Ishikawa (cell line): ENCODE data around the gene CERK.

Source experiments
- CEBPB ChIP-seq: IDR thresholded peaks from 2 replicates; pipeline ENCODE4 v1.6.1; 2012
- CREB1 ChIP-seq: IDR thresholded peaks from 2 replicates; pipeline ENCODE4 v1.6.1; 2012; ENCODE audit warnings: low read depth
- EGR1 ChIP-seq: IDR thresholded peaks from 2 replicates; pipeline ENCODE4 v1.6.1; 2012
- EP300 ChIP-seq: IDR thresholded peaks from 2 replicates; pipeline ENCODE4 v1.6.1; 2012; ENCODE audit warnings: borderline replicate concordance
- FOXM1 ChIP-seq: IDR thresholded peaks from 2 replicates; pipeline ENCODE4 v1.6.1; 2012; ENCODE audit warnings: low read depth, borderline replicate concordance
- NFIC ChIP-seq: IDR thresholded peaks from 2 replicates; pipeline ENCODE4 v1.6.1; 2012
- RAD21 ChIP-seq: IDR thresholded peaks from 2 replicates; pipeline ENCODE4 v1.6.1; 2012; ENCODE audit warnings: low read depth
- REST ChIP-seq: IDR thresholded peaks from 2 replicates; pipeline ENCODE4 v1.6.1; 2012; ENCODE audit warnings: low read depth, mild to moderate bottlenecking
- TAF1 ChIP-seq: IDR thresholded peaks from 2 replicates; pipeline ENCODE4 v1.6.1; 2012; ENCODE audit warnings: low read depth, mild to moderate bottlenecking
- TCF12 ChIP-seq: IDR thresholded peaks from 2 replicates; pipeline ENCODE4 v1.6.1; 2012; ENCODE audit warnings: low read depth
- TEAD4 ChIP-seq: IDR thresholded peaks from 2 replicates; pipeline ENCODE4 v1.6.1; 2012
- USF1 ChIP-seq: IDR thresholded peaks from 2 replicates; pipeline ENCODE4 v1.6.1; 2012
- YY1 ChIP-seq: IDR thresholded peaks from 2 replicates; pipeline ENCODE4 v1.6.1; 2012; ENCODE audit warnings: low read depth
- ZBTB7A ChIP-seq: IDR thresholded peaks from 2 replicates; pipeline ENCODE4 v1.6.1; 2012; ENCODE audit warnings: low read depth
- TF ChIP-seq, protein P1 (sequence below): IDR thresholded peaks from 2 replicates; pipeline ENCODE4 v1.6.1; 2012

The CERK gene

GRCh38 chr22:46699091-46699490 is 39.0 kb downstream of the CERK start:
- TF ChIP-seq FOXM1 (no peak), CREB1 (no peak), ZBTB7A (no peak), USF1 (no peak), EGR1 (no peak), YY1 (no peak), NFIC (no peak), EP300 (no peak), RAD21 (no peak)
- TF ChIP-seq, protein P1, sequence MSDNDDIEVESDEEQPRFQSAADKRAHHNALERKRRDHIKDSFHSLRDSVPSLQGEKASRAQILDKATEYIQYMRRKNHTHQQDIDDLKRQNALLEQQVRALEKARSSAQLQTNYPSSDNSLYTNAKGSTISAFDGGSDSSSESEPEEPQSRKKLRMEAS, result no peak

DNA sequence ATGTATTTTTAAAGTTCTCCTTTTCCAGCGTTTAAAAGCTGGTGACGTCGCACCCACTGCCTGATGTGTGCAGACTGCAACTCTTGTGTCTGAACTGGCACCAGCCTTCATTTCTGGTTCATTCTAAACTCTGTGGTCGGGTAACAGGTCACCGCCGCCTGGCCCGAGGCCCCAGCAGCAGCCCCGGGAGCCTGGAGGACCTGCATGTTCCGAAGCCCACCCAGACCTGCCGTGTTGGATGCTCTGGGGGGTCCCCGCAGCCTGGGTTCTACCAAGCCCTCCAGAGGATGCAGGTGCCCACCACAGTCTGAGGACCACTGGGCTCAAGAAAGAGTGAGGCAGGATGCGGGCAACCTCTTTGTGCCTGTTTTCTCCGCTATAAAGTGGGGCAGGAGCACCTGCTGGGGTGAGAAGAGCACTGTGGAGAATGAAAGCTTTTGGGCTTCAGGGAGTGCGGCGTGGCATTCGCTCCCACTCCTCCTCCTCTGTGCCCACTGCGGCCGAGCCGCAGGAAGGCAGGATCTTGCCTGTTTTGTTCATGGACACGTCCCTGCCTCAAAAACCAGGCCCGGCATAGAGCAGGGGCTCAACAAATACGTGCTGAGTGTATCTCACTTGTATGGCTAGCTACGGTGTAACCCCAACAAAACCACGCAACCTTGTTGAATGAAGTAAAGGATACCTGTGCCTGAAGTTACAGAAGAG is 40.1 kb downstream of the CERK start:
- TF ChIP-seq CEBPB (no peak), EGR1 (no peak), REST (no peak), YY1 (no peak)

GRCh38 chr22:46696614-46697013 is 41.4 kb downstream of the CERK start:
- no peak for TF ChIP-seq TAF1
- TF ChIP-seq ZBTB7A, result no peak
- TF ChIP-seq FOXM1, result no peak
- no peak for TF ChIP-seq YY1
- TF ChIP-seq, protein P1, result no peak
- no peak for TF ChIP-seq EGR1
- TF ChIP-seq CREB1, result no peak
- TF ChIP-seq TCF12, result no peak
- no peak for TF ChIP-seq CEBPB
- no peak for TF ChIP-seq USF1
- no peak for TF ChIP-seq TEAD4
- no peak for TF ChIP-seq NFIC
- no peak for TF ChIP-seq RAD21
- TF ChIP-seq EP300, result no peak; the same call in 1 of the 2 replicates
- no peak for TF ChIP-seq REST

GRCh38 chr22:46696229-46696518 is 41.9 kb downstream of the CERK start:
- TF ChIP-seq CREB1, result no peak
- no peak for TF ChIP-seq REST
- TF ChIP-seq ZBTB7A, result no peak
- TF ChIP-seq, protein P1, result no peak
- TF ChIP-seq EP300, result 0 out of 2 replicates have a peak, but pooled peaks have one; percentile 9
- TF ChIP-seq USF1, result no peak
- peak; percentile 68 for TF ChIP-seq NFIC
- TF ChIP-seq TAF1, result no peak
- no peak for TF ChIP-seq FOXM1
- no peak for TF ChIP-seq RAD21
- peak; percentile 84 for TF ChIP-seq TEAD4
- peak; percentile 94 for TF ChIP-seq TCF12
- TF ChIP-seq EGR1, result no peak
- no peak for TF ChIP-seq CEBPB
- TF ChIP-seq YY1, result no peak
